GM19025 (cell line): ENCODE measurements around the gene SPATA22.
"Not testable (repeated sequence)": the region's sequence is repeated elsewhere in the genome, so short reads cannot be mapped to it uniquely, and the experiment has no call there.

Source experiments
- ATAC-seq: cut with Tn5 transposase; IDR thresholded peaks from one replicate; pipeline ENCODE4 v1.9.1; 2021; ENCODE audit warnings: mild to moderate bottlenecking, low read depth, moderate library complexity; ENCODE audit not compliant: unreplicated experiment

The SPATA22 gene

GRCh38 chr17:3475251-3475685, 3.6 kb upstream of the SPATA22 start:
- no peak for ATAC-seq

- ATAC-seq: no peak
Measured at GRCh38 chr17:3474212-3474611, 2.6 kb upstream of the SPATA22 start.

GRCh38 chr17:3472137-3472536, 518 bp upstream of the SPATA22 start:
- ATAC-seq: no peak

GRCh38 chr17:3469529-3469928, 2.1 kb downstream of the SPATA22 start:
- ATAC-seq: no peak

GRCh38 chr17:3466355-3466754, 5.3 kb downstream of the SPATA22 start:
- not testable (repeated sequence) for ATAC-seq

GRCh38 chr17:3448059-3448665, 23.5 kb downstream of the SPATA22 start:
- ATAC-seq: no peak

- ATAC-seq: no peak
Measured at GRCh38 chr17:3447625-3448024, 24.0 kb downstream of the SPATA22 start.

- no peak for ATAC-seq
Measured at GRCh38 chr17:3440451-3440850, 31.2 kb downstream of the SPATA22 start.

GRCh38 chr17:3438368-3438767, 33.3 kb downstream of the SPATA22 start:
- no peak for ATAC-seq

GRCh38 chr17:3433741-3434140, 37.9 kb downstream of the SPATA22 start, which contains the start of gene OR1E2:
Gene OR1E2 (minus strand): TSS chr17:3433841. CDS start chr17:3433841, 0 bp downstream.
- no peak for ATAC-seq

GRCh38 chr17:3433215-3433614, 38.4 kb downstream of the SPATA22 start:
- ATAC-seq: not testable (repeated sequence)

- ATAC-seq: no peak
Measured at GRCh38 chr17:3418222-3418621, 53.4 kb downstream of the SPATA22 start.

GRCh38 chr17:3415610-3416009, 56.0 kb downstream of the SPATA22 start:
- ATAC-seq: no peak

GRCh38 chr17:3412216-3412615, 59.4 kb downstream of the SPATA22 start:
- not testable (repeated sequence) for ATAC-seq

GRCh38 chr17:3411070-3411469, 60.5 kb downstream of the SPATA22 start, which contains the start of gene OR3A3:
Gene OR3A3 (plus strand): TSS chr17:3411370.
- ATAC-seq: no peak

- ATAC-seq: not testable (repeated sequence)
Measured at GRCh38 chr17:3403856-3404255, 67.8 kb downstream of the SPATA22 start.

- ATAC-seq: no peak
Measured at GRCh38 chr17:3401786-3402185, 69.8 kb downstream of the SPATA22 start.

- no peak for ATAC-seq
Measured at GRCh38 chr17:3400055-3400454, 71.6 kb downstream of the SPATA22 start.

GRCh38 chr17:3398310-3398709, 73.3 kb downstream of the SPATA22 start, which contains the start of gene OR1E1:
Gene OR1E1 (minus strand): TSS chr17:3398410. CDS start chr17:3398410, 0 bp downstream.
- no peak for ATAC-seq

GRCh38 chr17:3397801-3398200, 73.8 kb downstream of the SPATA22 start:
- not testable (repeated sequence) for ATAC-seq
